WTC11 (cell line): ENCODE data around the gene IMPDH2.

ENCODE experiments used
- CREB1 ChIP-seq: sonication (generic); formaldehyde crosslinking; IDR thresholded peaks from 2 replicates; pipeline ENCODE4 v1.8.0; 2023; ENCODE audit warnings: mild to moderate bottlenecking, missing genetic modification reagents
- ELF4 ChIP-seq: sonication (generic); formaldehyde crosslinking; IDR thresholded peaks from 2 replicates; pipeline ENCODE4 v1.8.1; 2022; ENCODE audit warnings: low read depth, mild to moderate bottlenecking, moderate library complexity, missing genetic modification reagents
- IRF2 ChIP-seq: sonication (generic); formaldehyde crosslinking; IDR thresholded peaks from 2 replicates; pipeline ENCODE4 v1.8.0; 2022; ENCODE audit warnings: low read depth, missing genetic modification reagents, borderline replicate concordance
- MXD4 ChIP-seq: fragments of 250-450 bp; sonication (Bioruptor Pico); IDR thresholded peaks from 2 replicates; pipeline ENCODE4 v1.8.0; 2021; ENCODE audit warnings: mild to moderate bottlenecking, moderate library complexity, borderline replicate concordance
- NFE2L1 ChIP-seq: sonication (generic); formaldehyde crosslinking; IDR thresholded peaks from 2 replicates; pipeline ENCODE4 v1.8.1; 2023; ENCODE audit warnings: missing genetic modification reagents
- TCF7 ChIP-seq: sonication (generic); formaldehyde crosslinking; IDR thresholded peaks from 2 replicates; pipeline ENCODE4 v1.8.0; 2022; ENCODE audit warnings: mild to moderate bottlenecking, low read depth, missing genetic modification reagents, moderate library complexity
- TEAD4 ChIP-seq: sonication (generic); formaldehyde crosslinking; IDR thresholded peaks from 2 replicates; pipeline ENCODE4 v1.8.0; 2022; ENCODE audit warnings: mild to moderate bottlenecking, missing genetic modification reagents
- TP53 ChIP-seq: sonication (generic); formaldehyde crosslinking; IDR thresholded peaks from 2 replicates; pipeline ENCODE4 v1.8.1; 2023; ENCODE audit warnings: mild to moderate bottlenecking, missing genetic modification reagents
- ZBTB21 ChIP-seq: sonication (generic); formaldehyde crosslinking; IDR thresholded peaks from 2 replicates; pipeline ENCODE4 v1.8.1; 2023; ENCODE audit warnings: mild to moderate bottlenecking, missing genetic modification reagents, borderline replicate concordance
- ZNF423 ChIP-seq: fragments of 250-450 bp; sonication (Bioruptor Pico); IDR thresholded peaks from 2 replicates; pipeline ENCODE4 v2.1.2; 2022; ENCODE audit warnings: mild to moderate bottlenecking, moderate library complexity
- TF ChIP-seq, protein P1 (sequence below): fragments of 200-600 bp; IDR thresholded peaks from 2 replicates; pipeline ENCODE4 v1.8.0; 2022; ENCODE audit warnings: antibody characterized with exemption
- TF ChIP-seq, protein P2 (sequence below): fragments of 250-450 bp; sonication (Bioruptor Pico); IDR thresholded peaks from 2 replicates; pipeline ENCODE4 v2.1.2; 2022; ENCODE audit warnings: mild to moderate bottlenecking, moderate library complexity
- TF ChIP-seq, protein P3 (sequence below): sonication (generic); formaldehyde crosslinking; IDR thresholded peaks from 2 replicates; pipeline ENCODE4 v1.8.0; 2022; ENCODE audit warnings: missing genetic modification reagents
- TF ChIP-seq, protein P4 (sequence below): sonication (generic); formaldehyde crosslinking; IDR thresholded peaks from 2 replicates; pipeline ENCODE4 v1.8.1; 2023; ENCODE audit warnings: mild to moderate bottlenecking, missing genetic modification reagents, moderate library complexity

DNA sequence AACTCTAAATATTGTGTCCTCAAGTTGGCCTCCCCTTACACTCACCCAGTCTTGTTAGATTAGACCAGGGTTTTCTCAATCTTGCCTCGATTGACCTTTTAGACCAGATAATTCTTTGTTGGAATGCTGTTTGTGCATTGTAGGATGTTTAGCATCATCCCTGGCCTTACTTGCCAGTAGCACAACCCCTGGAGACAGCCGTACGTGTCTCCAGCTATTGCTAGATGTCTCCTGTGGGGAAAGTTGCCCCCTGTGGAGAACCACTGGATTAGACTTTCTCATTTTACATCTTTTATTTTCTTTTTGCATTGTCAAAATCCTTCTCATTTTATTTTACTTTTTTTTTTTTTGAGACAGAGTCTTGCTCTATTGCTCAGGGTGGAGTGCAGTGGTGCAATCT lies 19.8 kb downstream of the IMPDH2 start:
- TF ChIP-seq, protein P1, sequence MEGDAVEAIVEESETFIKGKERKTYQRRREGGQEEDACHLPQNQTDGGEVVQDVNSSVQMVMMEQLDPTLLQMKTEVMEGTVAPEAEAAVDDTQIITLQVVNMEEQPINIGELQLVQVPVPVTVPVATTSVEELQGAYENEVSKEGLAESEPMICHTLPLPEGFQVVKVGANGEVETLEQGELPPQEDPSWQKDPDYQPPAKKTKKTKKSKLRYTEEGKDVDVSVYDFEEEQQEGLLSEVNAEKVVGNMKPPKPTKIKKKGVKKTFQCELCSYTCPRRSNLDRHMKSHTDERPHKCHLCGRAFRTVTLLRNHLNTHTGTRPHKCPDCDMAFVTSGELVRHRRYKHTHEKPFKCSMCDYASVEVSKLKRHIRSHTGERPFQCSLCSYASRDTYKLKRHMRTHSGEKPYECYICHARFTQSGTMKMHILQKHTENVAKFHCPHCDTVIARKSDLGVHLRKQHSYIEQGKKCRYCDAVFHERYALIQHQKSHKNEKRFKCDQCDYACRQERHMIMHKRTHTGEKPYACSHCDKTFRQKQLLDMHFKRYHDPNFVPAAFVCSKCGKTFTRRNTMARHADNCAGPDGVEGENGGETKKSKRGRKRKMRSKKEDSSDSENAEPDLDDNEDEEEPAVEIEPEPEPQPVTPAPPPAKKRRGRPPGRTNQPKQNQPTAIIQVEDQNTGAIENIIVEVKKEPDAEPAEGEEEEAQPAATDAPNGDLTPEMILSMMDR: no peak
- TF ChIP-seq ELF4: no peak
- no peak for TF ChIP-seq ZBTB21 (CRISPR knock-in tag)
- TF ChIP-seq IRF2 (CRISPR knock-in tag): no peak
- no peak for TF ChIP-seq TCF7 (CRISPR knock-in tag)
- TF ChIP-seq NFE2L1: no peak
- no peak for TF ChIP-seq ZNF423
- TF ChIP-seq, protein P2, sequence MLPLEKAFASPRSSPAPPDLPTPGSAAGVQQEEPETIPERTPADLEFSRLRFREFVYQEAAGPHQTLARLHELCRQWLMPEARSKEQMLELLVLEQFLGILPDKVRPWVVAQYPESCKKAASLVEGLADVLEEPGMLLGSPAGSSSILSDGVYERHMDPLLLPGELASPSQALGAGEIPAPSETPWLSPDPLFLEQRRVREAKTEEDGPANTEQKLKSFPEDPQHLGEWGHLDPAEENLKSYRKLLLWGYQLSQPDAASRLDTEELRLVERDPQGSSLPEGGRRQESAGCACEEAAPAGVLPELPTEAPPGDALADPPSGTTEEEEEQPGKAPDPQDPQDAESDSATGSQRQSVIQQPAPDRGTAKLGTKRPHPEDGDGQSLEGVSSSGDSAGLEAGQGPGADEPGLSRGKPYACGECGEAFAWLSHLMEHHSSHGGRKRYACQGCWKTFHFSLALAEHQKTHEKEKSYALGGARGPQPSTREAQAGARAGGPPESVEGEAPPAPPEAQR (CRISPR knock-in tag): no peak
- no peak for TF ChIP-seq TEAD4 (CRISPR knock-in tag)
- TF ChIP-seq, protein P3, sequence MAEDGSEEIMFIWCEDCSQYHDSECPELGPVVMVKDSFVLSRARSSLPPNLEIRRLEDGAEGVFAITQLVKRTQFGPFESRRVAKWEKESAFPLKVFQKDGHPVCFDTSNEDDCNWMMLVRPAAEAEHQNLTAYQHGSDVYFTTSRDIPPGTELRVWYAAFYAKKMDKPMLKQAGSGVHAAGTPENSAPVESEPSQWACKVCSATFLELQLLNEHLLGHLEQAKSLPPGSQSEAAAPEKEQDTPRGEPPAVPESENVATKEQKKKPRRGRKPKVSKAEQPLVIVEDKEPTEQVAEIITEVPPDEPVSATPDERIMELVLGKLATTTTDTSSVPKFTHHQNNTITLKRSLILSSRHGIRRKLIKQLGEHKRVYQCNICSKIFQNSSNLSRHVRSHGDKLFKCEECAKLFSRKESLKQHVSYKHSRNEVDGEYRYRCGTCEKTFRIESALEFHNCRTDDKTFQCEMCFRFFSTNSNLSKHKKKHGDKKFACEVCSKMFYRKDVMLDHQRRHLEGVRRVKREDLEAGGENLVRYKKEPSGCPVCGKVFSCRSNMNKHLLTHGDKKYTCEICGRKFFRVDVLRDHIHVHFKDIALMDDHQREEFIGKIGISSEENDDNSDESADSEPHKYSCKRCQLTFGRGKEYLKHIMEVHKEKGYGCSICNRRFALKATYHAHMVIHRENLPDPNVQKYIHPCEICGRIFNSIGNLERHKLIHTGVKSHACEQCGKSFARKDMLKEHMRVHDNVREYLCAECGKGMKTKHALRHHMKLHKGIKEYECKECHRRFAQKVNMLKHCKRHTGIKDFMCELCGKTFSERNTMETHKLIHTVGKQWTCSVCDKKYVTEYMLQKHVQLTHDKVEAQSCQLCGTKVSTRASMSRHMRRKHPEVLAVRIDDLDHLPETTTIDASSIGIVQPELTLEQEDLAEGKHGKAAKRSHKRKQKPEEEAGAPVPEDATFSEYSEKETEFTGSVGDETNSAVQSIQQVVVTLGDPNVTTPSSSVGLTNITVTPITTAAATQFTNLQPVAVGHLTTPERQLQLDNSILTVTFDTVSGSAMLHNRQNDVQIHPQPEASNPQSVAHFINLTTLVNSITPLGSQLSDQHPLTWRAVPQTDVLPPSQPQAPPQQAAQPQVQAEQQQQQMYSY (CRISPR knock-in tag): no peak
- no peak for TF ChIP-seq TP53 (CRISPR knock-in tag)
- TF ChIP-seq, protein P4, sequence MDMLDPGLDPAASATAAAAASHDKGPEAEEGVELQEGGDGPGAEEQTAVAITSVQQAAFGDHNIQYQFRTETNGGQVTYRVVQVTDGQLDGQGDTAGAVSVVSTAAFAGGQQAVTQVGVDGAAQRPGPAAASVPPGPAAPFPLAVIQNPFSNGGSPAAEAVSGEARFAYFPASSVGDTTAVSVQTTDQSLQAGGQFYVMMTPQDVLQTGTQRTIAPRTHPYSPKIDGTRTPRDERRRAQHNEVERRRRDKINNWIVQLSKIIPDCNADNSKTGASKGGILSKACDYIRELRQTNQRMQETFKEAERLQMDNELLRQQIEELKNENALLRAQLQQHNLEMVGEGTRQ (CRISPR knock-in tag): no peak
- TF ChIP-seq MXD4 (CRISPR knock-in tag): no peak
- no peak for TF ChIP-seq CREB1
